ENCODE data around the gene CATSPERE. TPM values are rescaled to one million over a fixed set of nuclear protein-coding genes. Genes with fewer than 3 reads are reported as not detected.

CATSPERE gene
- total and polyA plus RNA-seq, 12 donors = 0.18 to 2.6 (median 1.2) TPM

DNA sequence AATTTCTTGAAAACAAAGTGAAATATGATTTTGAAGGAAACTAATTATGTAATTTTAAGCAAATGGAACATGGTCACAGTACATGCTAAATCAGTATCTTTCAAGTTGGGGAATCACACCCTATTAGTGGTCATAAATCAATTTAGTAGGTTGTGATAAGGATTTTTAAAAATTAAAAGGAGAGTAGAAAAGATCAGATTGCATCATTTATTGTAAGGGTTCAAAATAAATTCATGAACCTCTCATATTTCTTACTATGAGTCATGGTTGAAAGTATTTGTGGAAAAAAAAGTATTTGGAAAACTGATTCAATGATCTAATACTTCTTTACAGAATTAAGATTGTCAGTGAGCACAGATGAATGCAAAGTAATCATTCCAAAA, 24.0 kb upstream of the CATSPERE start:
- Histone ChIP-seq H3K9me3 (replicated peaks in 1 of 3) (no peaks in the 10 kb centered on the region), H3K27me3 (no peaks in the 10 kb centered on the region), H3K4me1 (replicated peaks in 1 of 2) (peaks cover 4 to 17% of the 10 kb centered on the region in 2 donors), H3K4me3 (no peak overlapping the region), H3K36me3 (replicated peaks in 1 of 2) (peaks cover 0 to 6% of the 10 kb centered on the region in 2 donors), H3K27ac (peak overlapping the region in 3 of 5 donors; percentile 1 to 31 (median 13))
- intact Hi-C loops (cut with DNase I) = no loop called here
- DNase-seq = no peak
- TF ChIP-seq, protein P1, sequence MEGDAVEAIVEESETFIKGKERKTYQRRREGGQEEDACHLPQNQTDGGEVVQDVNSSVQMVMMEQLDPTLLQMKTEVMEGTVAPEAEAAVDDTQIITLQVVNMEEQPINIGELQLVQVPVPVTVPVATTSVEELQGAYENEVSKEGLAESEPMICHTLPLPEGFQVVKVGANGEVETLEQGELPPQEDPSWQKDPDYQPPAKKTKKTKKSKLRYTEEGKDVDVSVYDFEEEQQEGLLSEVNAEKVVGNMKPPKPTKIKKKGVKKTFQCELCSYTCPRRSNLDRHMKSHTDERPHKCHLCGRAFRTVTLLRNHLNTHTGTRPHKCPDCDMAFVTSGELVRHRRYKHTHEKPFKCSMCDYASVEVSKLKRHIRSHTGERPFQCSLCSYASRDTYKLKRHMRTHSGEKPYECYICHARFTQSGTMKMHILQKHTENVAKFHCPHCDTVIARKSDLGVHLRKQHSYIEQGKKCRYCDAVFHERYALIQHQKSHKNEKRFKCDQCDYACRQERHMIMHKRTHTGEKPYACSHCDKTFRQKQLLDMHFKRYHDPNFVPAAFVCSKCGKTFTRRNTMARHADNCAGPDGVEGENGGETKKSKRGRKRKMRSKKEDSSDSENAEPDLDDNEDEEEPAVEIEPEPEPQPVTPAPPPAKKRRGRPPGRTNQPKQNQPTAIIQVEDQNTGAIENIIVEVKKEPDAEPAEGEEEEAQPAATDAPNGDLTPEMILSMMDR (IDR thresholded peaks at IDR 0.05) = no peak
- no peak for TF ChIP-seq POLR2A (IDR thresholded peaks at IDR 0.05)

DNA sequence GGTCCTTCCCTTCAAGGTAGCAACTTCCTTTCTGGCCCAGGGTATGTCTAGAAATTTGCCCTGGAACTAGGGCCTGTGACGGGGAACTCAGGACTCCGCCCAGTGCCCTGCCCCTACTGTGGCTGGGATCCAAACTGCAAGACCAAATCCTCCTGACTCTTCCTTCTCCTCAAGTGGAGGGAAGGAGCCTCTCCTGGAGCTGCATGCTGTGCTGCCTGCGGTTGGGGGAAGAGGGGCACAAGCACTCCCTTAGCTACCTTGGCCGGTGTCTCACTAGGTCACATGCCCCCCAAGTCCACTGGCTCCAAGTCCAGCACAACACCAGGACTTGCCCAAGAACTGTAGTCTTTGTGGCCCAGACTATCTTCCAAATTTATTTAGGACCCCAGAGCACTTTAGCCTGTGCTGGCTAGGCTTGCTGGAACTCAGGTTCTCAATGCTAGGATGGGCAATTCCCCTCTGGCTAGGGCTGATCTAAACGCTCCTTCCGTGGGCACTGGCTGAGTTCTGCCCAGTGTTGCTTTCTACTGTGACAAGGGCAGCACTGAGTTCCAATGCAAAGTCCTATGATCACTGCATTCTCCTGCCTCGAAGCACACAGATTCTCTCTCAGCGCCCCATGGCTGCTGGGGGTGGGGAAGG, 21.6 kb upstream of the CATSPERE start:
- H3K36me3 ChIP-seq (replicated peaks in 1 of 2) = no peaks in the 10 kb centered on the region
- DNase-seq = no peak
- TF ChIP-seq POLR2A (IDR thresholded peaks at IDR 0.05) = no peak
- TF ChIP-seq, protein P1 (IDR thresholded peaks at IDR 0.05) = no peak
- 78 to 91% (median 84%) methylated on average over 5 to 8 of the region's 8 CpGs for WGBS, 4 donors
- intact Hi-C loops (cut with DNase I) = no loop called here
- H3K9me3 ChIP-seq (replicated peaks in 1 of 3) = no peaks in the 10 kb centered on the region
- no peaks in the 10 kb centered on the region for H3K27me3 ChIP-seq
- peaks cover 11 to 27% of the 10 kb centered on the region in 2 donors for H3K4me1 ChIP-seq (replicated peaks in 1 of 2)
- no peak overlapping the region for H3K4me3 ChIP-seq
- no peak overlapping the region for H3K27ac ChIP-seq

DNA sequence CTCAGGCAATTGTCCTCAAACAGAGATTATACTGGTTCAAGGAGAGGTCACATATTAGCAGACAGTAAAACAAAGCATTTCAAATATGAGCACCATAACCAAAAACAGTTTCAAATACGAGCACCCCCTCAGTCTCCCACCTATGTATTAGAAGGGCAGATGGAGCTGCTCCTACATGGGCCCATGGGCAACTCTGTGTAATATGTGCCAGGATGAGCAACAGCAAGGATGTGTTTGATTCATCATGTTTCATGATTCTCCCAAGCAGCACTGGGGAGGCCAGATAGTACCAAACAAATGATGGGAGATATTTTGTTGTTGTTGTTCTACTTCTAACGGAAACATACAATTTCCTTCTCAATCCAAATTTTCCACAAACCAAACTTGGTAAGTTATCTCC, 18.2 kb upstream of the CATSPERE start:
- DNase-seq = no peak
- H3K4me1 ChIP-seq (replicated peaks in 1 of 2) = peaks cover 6 to 43% of the 10 kb centered on the region in 2 donors

DNA sequence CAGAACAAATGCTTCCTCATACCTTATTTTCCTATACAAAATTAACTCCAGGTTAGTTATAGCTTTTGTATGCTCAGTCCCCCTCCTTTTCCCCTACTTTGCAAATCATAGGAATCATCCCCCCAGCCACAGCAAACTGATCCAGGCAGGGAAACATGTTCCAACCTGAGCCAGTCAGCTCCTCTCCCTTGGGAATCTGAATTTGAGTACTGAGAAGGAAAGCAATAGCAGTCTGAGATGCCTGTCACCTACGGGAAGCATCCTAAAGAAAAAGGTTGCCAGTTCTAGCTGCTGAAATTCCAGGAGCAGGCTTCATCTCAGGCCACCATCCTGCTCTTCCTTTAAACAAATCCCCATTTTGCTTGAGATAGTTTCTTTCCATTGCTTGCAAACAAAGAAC, 16.2 kb upstream of the CATSPERE start:
- no peaks in the 10 kb centered on the region for H3K27me3 ChIP-seq
- H3K36me3 ChIP-seq (replicated peaks in 1 of 2) = no peaks in the 10 kb centered on the region
- H3K27ac ChIP-seq = peak overlapping the region in 2 of 5 donors; percentile 13 to 32
- no peak for DNase-seq
- WGBS, 4 donors = 40 to 74% (median 62%) methylated on average over 1 of the region's 1 CpG
- H3K4me1 ChIP-seq (replicated peaks in 1 of 2) = peaks cover 6 to 63% of the 10 kb centered on the region in 2 donors
- H3K4me3 ChIP-seq = no peak overlapping the region
- intact Hi-C loops (cut with DNase I) = no loop called here
- TF ChIP-seq, protein P1 (IDR thresholded peaks at IDR 0.05) = no peak
- no peak for TF ChIP-seq POLR2A (IDR thresholded peaks at IDR 0.05)
- no peaks in the 10 kb centered on the region for H3K9me3 ChIP-seq (replicated peaks in 1 of 3)

More for the DNA sequence above, 18.2 kb upstream of the CATSPERE start:
- 69 to 79% (median 73%) methylated on average over 2 of the region's 2 CpGs for WGBS, 4 donors
- Histone ChIP-seq H3K27ac (no peak overlapping the region), H3K4me3 (no peak overlapping the region), H3K27me3 (no peaks in the 10 kb centered on the region), H3K36me3 (replicated peaks in 1 of 2) (no peaks in the 10 kb centered on the region), H3K9me3 (replicated peaks in 1 of 3) (no peaks in the 10 kb centered on the region)
- intact Hi-C loops (cut with DNase I) = no loop called here
- TF ChIP-seq, protein P1 (IDR thresholded peaks at IDR 0.05) = no peak

All from adrenal gland (tissue), 12 donors.